Activated CD4-positive, CD25-positive, alpha-beta regulatory T cell treated with anti-CD3 and anti-CD28 coated beads, Interleukin-2, amount 50 U/mL, for 72 hours (primary cell): Measurements from ENCODE around the gene ADGRD1.

Experiments used
- DNase-seq: peaks from one replicate; pipeline ENCODE4 v3.0.0; 2021

ADGRD1 gene

DNA sequence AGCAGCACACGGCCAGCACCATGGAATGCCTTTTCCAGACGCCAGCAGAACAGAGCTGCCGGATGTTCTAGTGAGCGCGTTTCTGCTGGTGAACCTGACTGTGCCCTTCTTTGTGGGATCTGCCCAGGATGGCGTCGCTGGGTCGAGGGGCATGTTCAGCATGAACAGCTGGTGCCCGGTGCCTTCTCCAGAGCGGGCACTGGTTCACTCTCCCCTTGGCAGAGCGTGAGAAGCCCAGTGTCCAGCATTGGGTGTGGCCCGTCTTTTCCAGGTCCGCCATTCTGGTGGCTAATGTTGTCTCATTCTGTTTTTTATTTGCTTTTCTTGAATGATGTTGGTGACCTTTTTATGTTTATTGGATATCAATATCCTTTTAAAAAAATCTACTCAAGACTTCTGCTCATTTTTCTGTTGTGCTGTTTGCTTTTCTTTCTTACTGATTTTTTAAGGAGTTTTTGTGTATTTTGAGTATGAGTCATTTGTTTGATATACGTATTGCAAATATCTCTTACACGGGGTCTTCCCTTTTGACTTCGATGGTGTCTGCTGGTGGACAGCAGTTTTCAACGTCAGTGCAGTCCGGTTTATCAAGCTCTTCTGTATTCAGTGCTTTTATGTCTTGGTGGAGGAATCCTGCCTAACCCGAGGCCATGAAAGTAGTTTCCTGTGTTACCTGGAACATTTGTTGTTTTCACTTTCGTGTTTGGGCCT is 74.3 kb downstream of the ADGRD1 start:
- DNase-seq, result no peak

DNA sequence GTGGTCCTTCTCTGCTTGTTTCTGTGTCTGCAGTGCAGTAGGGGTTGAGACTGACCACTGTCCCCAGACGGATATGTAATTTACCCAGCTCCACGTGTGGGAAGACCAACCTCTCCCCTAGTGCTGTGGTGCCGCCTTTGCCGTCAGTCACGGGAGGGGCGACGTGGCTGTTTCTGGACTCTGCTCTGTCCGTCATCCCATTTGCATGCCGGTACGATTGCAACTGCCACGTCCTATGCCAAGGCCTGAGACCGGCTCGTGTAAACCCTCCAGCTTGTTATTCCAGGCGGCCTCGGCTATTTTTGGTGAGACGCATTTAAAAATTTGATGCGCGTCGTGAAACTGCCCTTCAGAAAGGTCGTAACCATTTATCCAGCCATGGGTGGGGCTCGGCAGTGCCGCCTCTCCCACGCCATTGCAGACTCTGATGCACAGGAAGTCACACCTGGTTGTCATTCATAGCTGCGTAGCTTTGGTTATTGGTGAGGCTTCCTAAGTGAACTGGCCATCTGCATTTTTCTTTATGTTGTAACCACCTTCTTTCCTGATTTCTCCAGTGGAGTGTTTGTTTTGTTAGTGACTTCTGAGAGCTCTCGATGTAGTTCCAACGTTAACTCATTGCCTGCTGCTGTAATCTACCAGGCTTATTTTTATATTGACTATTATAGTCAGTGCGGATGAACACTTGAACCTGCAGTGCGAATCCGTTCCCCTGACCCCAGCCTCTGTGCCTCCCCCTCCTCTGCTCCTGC is 75.1 kb downstream of the ADGRD1 start:
- no peak for DNase-seq

DNA sequence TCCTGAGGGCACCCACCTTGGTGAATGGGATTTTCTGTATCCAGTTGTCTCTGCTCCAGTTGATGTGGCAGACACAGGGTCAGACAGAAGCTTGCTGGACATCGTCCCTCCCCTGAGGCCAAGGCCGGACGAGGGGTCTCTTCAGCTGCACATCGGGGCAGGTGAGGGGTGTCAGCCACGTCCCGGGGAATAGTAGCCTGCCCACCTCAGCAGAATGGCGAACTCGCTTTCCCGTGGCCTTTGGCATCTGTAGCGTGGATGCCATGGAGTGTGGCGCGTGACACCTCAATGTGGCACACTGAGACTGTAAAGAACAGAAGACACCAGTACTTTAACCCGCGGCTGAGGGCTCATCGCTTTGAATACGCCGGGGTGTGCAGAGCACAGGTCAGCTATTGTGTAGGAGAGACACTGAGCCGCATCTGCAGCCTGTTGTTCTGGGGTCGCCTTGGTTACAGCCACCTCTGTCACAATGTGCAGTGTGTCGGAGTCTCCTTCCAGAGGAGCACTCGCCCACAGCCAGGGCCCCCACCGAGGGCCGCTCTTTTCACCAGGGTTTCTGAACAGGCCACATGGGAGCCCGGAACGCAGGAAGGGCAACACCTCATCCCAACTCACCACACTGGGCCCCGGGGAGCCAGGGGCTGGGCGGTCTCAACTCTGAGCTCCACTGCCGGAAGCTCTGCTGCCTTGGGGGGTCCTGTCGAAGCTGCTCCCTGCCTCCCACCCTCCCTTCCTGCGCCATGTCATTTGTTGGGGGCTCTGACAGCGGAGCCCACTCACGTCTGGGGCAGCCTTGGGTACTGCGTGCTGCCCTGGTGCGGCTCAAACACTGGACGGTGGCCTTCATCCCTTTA is 77.0 kb downstream of the ADGRD1 start:
- no peak for DNase-seq

- DNase-seq, result no peak
These were observed 78.5 kb downstream of the ADGRD1 start for GRCh38 chr12:131032082-131032750.

DNA sequence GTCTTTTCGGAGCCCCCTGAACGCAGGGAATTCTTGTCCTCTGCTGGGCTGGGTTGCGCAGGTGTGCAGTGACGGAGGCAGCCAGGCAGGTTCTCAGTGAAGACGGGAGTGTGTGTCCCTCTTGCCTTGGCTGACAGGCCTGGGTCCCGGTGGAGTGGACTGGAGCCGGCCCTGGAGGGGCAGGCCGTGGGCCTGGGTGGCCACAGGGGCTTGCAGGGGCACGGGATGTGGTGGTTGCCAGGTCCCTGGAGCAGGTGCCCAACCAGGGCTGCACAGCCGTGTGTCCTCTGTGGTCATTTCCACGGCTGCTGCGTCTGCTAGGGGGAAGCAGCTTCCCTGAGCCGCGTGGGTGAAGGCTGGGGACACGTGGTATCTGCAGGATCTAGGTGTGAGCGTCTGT is 79.8 kb downstream of the ADGRD1 start:
- DNase-seq, result no peak

GRCh38 chr12:131033886-131034482 is 80.3 kb downstream of the ADGRD1 start:
- DNase-seq, result no peak

GRCh38 chr12:131034631-131035244 is 81.0 kb downstream of the ADGRD1 start:
- DNase-seq, result no peak

- no peak for DNase-seq
These were observed 81.6 kb downstream of the ADGRD1 start for GRCh38 chr12:131035245-131035681.

DNA sequence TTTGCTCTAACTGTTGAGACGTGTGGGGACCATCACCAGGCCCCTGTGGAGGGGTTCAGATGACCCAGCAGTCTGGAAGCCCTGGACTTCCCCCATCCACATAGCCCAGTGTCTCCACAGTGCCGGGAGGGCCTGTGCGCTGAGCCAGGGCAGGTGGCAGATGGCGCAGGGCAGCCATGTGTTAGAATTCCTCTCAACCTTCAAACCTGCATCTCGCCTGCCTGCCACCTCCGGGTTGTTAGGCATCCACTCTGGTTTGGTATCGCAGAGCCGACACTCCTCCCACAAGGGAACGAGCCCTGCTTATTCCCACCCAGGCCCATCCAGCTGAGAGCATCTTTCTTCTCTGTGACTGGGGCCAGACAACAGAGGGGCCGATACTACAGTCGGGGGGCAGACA is 84.5 kb downstream of the ADGRD1 start:
- DNase-seq, result no peak

DNA sequence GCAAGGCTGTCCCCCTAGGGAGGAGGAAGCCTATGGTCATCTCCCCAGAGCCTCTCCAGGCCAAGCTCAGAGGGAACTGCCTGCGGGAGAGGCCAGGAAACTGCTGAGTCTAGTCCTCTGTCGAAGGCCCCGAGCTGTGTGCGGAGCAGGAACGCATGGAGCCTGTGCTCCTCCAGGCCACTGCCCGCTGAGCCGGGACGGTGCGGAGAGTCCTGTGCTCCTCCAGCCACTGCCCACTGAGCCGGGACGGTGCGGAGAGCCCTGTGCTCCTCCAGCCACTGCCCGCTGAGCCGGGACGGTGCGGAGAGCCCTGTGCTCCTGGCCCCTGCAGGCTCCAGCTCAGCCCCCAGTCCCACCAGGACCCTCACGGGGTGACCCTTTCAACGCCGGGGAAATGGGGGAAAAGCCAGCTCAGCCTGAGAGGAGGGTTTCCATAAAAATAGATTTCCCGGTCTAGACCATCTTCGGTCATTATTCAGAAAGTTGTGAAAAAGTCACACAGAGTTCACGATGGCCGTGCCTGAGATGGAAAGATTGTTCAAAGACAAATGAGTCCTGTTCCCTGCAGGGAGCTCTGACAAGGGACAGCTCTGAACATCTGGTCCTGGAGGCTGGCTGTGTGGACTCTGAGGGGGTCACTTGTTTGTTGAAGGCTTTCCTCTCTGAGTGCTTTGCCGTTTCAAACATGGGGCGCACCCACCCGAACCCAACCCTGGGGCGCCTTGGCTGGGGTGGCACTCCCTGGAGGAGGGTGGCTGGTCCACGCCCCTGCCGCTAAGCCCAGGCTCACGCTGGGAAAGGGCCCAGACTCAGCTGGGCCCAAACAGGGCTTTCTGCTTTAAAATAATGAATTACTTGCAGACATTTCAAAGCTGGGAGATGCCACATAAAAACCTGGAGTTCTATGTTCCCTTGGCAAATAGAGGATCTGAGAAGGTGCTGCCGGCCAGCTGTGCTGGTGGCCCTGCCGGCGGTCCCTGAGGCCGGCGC is 85.5 kb downstream of the ADGRD1 start:
- DNase-seq, result no peak

DNA sequence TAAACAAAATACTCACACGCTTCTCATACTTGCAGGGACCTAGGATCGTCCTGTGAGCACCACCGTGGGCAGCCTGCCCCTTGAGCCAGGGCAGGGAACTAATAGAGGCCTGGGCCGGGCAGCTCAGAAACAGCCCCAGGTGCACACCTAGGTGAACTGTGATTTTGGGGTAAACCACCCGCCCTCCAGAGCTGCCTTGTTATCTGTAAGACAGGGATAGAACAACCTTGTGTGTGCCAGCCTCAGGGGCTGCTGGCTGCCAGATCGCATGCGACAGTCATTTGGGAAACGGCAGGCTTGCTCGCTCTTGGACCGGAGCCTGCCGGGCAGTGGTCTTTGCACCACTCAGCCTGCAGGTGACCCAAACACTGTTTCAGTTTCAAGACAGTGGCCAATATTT is 86.8 kb downstream of the ADGRD1 start:
- DNase-seq, result no peak

- no peak for DNase-seq
These were observed 87.7 kb downstream of the ADGRD1 start for GRCh38 chr12:131041216-131041967.

GRCh38 chr12:131041968-131042833 is 88.5 kb downstream of the ADGRD1 start:
- no peak for DNase-seq

- no peak for DNase-seq
These were observed 89.1 kb downstream of the ADGRD1 start for GRCh38 chr12:131042834-131043245.

DNA sequence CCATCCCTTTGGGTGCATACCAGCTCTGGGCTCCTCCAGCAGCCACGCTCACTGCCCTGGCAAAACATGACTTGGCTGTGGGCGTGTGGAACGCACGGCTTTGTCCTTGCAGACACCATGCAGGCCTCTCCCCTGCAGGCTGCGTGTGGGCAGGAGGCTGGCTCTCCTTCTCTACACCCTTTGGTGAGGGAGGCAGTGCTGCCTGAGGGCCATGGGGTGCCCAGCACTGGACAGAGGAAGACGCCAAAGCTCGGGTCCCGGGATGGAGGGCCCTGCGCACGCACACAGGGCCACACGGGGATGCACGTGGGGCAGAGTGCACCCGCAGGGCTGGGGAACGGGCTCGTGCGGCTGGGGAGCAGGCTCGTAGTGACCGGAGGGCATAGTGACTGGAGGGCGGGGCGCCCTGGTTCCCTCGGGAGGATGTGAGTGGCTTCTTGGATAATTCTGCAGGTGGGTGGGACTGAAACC is 89.7 kb downstream of the ADGRD1 start:
- no peak for DNase-seq

DNA sequence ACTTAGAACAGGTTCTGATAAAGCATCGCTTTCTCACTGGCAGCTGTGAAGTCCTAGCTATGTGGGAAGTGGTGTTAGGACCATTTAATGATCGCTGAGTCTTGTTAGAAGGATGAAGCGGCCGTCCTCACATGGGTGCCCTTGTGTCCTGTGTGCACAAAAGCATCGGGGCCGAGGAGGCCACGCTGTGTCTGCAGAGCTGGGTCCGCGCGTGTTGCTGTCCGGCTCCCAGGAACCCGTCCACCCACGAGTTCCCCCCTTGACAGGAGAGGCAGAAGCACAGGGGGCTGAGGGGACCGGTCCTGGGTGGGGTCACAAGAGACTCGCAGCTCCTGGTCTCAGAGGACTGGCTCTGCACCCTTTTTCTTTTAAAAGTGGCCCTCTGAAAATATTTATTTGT is 90.4 kb downstream of the ADGRD1 start:
- no peak for DNase-seq

DNA sequence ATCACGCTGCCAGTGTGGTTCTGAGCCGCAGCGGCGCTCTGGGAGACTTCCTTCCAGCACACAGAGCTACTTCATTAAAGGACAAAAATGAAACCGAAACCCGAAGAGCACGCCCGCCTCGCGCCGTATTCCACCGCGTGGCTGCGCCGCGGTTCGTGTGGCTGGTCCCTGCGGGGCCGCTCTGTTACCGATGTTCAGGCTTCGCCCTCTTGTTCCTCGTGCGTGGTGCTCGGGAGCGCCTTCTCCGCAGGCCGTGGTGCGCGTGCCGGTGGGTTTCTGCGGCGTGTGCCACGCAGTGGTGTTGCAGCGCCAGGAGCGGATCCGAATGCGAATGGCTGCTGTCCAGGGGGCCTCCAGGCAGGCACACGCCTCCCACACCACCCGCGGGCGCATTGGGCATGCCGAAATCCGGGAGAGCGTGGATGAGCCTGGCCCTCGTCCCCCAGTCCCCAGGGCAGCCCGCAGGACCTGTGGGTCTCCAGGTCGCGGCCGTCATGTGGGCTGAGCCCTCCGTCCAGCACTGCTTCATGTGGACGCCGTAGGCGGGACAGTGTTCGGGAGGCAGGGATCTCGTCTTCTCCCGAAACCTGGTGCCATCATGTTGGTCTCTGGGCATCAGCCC is 91.2 kb downstream of the ADGRD1 start:
- no peak for DNase-seq

DNA sequence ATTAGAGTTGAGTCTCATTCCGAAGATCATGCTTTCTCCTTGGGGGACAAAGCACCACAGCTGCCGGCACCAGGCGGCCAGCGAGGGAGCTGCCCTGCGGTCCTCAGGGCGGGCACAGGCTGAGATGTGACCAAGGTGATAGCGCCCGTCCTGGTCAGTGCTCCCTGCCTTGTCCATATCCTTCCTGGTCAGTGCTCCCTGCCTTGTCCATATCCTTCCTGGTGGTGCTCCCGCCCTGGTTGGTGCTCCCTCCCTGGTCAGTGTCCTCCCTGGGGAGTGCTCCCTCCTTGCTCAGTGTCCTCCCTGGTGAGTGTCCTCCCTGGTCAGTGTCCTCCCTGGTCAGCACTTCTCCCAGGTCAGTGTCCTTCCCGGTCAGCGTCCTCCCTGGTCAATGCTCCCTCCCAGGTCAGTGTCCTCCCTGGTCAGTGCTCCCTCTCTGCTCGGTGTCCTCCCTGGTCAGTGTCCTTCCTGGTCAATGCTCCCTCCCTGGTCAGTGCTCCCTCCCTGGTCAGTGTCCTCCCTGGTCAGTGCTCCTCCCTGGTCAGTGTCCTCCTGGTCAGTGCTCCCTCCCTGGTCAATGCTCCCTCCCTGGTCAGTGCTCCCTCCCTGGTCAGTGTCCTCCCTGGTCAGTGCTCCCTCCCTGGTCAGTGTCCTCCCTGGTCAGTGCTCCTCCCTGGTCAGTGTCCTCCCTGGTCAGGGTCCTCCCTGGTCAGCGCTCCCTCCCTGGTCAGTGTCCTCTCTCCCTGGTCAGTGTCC is 92.2 kb downstream of the ADGRD1 start:
- DNase-seq, result no peak
